Measurements from ENCODE around the gene PARPBP.

DNA sequence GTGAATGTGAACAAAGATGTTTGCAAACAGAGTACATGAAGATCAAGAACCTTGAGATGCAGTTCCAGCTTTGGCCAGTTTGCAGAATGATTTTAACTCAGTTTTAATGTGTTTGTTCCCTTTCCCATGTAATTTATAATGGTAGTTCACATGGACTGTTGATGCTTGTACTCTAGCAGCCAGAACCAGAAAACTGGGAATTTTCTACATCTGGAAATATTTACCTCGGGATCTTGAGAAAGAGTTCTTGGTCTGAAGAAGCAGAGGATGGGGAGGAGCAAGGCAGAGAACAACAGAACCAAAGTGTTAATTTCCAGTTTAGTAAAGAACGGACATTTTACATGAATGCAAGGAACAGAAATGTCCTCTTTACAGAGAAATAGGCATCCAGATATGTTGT lies 114.6 kb downstream of the PARPBP start:
- TF ChIP-seq CTCF (IDR thresholded peaks at IDR 0.05) (no peak), SMC3 (IDR thresholded peaks at IDR 0.05) (no peak), NFE2L2 (conservative IDR thresholded peaks at IDR 0.05; ENCODE audit: low read length) (no peak), POLR2A (IDR thresholded peaks at IDR 0.05; ENCODE audit: low read length) (no peak), CBX8 (IDR thresholded peaks at IDR 0.05) (no peak), RARB (CRISPR knock-in tag; IDR thresholded peaks at IDR 0.05) (no peak)
- TF ChIP-seq, protein P1, sequence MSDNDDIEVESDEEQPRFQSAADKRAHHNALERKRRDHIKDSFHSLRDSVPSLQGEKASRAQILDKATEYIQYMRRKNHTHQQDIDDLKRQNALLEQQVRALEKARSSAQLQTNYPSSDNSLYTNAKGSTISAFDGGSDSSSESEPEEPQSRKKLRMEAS (IDR thresholded peaks at IDR 0.05): no peak
- TF ChIP-seq, protein P2, sequence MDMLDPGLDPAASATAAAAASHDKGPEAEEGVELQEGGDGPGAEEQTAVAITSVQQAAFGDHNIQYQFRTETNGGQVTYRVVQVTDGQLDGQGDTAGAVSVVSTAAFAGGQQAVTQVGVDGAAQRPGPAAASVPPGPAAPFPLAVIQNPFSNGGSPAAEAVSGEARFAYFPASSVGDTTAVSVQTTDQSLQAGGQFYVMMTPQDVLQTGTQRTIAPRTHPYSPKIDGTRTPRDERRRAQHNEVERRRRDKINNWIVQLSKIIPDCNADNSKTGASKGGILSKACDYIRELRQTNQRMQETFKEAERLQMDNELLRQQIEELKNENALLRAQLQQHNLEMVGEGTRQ (IDR thresholded peaks at IDR 0.05): no peak

Measured in A549 (cell line).